Transverse colon (tissue), 4 donors: ENCODE measurements around the gene OBSCN.

Experiments used
- EP300 ChIP-seq: sonication (generic); formaldehyde crosslinking; IDR thresholded peaks from one replicate; pipeline ENCODE4 v1.6.1; 2017; ENCODE audit warnings: antibody characterized with exemption, low read depth
- POLR2A ChIP-seq: fragments of 450-650 bp; IDR thresholded peaks from one replicate; pipeline ENCODE4 v1.6.1; 2016; ENCODE audit warnings: antibody characterized with exemption, mild to moderate bottlenecking, moderate library complexity
- POLR2AphosphoS5 ChIP-seq, 3 donors: sonication (generic); formaldehyde crosslinking; IDR thresholded peaks; one replicate each; pipeline ENCODE4 v1.6.1; 2016; ENCODE audit warnings: antibody characterized with exemption in 3 of 3
- TF ChIP-seq, protein P1 (sequence below), 5 experiments: fragments of 200-600 bp in 3 of 5; fragments of 450-650 bp in 2 of 5; sonication (generic) in 3 of 5; IDR thresholded peaks; 1 replicate in 2 of 5; 2 replicates in 3 of 5; pipeline ENCODE4 v1.5.1; 2016 to 2017; ENCODE audit warnings: antibody characterized with exemption in 5 of 5, inconsistent platforms in 3 of 5, mild to moderate bottlenecking in 2 of 5, moderate library complexity in 1 of 5

DNA sequence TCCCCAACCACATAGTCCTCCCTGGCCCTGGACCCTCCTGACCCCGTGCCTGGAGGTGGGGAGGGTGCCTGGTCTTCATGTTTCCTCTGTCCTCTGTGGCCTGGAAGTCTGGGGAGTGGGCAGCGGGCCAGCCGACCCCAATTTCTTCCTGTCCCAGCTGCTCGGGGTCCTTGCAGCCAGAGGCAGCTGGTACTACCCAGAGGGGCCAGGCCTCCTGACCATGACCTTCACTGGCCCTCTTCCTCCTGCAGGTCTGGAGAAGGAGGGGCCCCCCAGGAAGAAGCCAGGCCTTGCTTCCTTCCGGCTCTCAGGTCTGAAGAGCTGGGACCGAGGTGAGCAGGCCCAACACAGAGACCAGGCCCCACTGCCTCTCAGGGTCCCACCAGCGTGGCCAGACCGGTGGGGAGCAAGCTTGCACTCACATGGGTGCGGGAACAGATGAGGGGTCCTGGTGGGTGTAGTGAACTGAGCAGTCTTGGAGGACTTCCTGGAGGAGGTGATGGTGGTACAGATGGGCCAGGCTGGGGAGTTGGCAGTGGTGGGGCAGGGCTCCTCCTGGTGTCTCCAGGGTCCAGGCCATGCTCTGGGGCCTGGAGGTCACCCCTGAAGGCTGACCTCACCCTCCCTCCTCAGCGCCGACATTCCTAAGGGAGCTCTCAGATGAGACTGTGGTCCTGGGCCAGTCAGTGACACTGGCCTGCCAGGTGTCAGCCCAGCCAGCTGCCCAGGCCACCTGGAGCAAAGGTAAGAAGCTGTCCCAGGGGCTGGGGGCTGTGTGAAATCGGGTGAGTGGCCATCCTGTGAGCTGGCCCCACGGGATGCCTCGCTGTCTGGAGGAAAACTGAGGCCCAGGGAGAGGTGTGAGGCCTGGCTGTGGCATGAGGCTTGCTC, 166.1 kb downstream of the OBSCN start:
- TF ChIP-seq, protein P1, sequence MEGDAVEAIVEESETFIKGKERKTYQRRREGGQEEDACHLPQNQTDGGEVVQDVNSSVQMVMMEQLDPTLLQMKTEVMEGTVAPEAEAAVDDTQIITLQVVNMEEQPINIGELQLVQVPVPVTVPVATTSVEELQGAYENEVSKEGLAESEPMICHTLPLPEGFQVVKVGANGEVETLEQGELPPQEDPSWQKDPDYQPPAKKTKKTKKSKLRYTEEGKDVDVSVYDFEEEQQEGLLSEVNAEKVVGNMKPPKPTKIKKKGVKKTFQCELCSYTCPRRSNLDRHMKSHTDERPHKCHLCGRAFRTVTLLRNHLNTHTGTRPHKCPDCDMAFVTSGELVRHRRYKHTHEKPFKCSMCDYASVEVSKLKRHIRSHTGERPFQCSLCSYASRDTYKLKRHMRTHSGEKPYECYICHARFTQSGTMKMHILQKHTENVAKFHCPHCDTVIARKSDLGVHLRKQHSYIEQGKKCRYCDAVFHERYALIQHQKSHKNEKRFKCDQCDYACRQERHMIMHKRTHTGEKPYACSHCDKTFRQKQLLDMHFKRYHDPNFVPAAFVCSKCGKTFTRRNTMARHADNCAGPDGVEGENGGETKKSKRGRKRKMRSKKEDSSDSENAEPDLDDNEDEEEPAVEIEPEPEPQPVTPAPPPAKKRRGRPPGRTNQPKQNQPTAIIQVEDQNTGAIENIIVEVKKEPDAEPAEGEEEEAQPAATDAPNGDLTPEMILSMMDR (IDR thresholded peaks at IDR 0.05) = no peak
- TF ChIP-seq POLR2A (no peak), POLR2AphosphoS5 (IDR thresholded peaks at IDR 0.05) (no peak), EP300 (no peak)
